HuH-7 (cell line): ENCODE measurements around the gene SLC26A1.
A peak's percentile ranks its signal among the peaks of the same experiment; 100 is the strongest.

Source experiments
- DNase-seq: peaks from one replicate; pipeline ENCODE4 v3.0.0; 2011; ENCODE audit warnings: low spot score

SLC26A1 gene

DNA sequence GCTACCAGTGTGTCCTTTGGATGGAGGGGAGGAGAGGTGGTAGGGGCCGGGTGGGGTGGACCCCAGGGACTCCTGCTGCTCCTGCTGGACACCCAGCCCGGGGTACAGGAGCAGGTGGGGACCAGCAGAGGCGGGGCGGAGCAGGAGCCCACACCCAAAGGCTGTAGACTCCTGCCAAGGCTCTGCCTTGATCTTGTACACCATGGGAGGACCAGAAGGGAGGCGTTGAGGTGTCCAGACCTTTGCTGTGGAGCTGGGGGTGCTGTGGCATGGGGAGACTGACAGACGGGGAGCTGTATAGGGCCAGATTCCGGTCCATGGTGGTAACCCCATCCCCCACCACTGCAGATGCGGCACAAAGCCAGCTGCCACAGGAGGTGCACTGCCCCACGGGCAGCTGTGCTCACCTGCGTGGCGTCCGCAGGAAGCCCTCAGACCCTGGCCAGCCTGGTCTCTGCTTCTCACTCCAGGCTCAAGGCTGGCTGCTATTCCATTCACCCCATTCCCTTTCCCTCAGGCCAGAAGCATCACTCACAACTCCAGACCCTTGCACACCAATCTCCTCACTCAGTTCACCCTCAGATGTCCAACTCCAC is 5.0 kb upstream of the SLC26A1 start:
- no peak for DNase-seq

DNA sequence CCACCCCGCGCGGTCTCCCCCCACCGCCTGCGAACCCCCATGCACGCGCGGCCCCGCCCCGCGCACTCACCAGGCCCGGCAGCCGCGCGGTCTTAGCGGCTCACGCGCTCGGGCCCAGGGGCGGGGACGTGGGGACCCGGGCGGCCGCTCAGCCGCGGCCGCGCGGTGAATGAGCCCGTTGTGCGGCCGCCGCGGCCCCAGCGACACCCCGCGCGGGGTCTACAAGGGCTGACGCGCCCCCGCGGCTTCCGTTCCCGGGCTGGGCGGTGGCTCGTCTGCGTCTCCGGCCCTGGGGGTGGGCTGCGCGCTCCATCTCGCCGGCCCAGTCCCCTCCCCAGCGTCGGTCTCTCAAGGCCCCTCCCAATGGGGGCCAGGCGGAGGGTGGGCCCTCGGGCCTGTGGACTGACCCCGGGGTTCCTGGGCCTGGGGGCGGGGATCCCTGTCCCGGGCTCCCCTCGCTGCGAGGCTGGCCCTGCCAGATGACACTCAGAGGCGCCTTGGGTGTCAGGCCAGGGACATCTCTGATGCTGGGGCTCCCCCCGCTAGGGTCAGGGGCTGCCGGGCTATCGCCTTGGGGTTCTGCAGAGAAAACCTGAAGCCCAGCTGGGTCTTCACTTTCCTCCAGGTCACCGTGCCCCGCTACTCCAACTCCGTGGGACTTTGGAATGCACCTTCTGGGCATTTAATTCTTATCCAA is 4.3 kb upstream of the SLC26A1 start:
- DNase-seq, result no peak

DNA sequence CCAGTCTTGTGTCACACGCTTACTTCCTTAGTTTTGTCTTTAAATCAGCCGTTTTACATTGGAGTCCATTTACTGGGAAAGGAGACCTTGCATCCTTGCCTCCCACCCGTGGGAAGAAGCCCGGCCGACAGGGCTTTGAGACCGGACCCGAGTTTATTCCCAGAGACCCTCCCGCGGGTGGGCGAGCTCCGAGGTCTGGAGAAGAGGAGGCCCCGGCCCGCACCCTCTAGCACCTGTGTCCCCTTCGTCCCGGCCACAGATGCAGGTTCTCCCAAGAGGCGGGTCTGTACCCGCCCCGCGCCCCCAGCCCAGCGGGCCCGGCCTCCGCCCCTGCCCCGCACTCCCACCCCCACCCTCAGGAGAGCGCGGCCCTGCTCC is 3.8 kb upstream of the SLC26A1 start:
- DNase-seq, result no peak

DNA sequence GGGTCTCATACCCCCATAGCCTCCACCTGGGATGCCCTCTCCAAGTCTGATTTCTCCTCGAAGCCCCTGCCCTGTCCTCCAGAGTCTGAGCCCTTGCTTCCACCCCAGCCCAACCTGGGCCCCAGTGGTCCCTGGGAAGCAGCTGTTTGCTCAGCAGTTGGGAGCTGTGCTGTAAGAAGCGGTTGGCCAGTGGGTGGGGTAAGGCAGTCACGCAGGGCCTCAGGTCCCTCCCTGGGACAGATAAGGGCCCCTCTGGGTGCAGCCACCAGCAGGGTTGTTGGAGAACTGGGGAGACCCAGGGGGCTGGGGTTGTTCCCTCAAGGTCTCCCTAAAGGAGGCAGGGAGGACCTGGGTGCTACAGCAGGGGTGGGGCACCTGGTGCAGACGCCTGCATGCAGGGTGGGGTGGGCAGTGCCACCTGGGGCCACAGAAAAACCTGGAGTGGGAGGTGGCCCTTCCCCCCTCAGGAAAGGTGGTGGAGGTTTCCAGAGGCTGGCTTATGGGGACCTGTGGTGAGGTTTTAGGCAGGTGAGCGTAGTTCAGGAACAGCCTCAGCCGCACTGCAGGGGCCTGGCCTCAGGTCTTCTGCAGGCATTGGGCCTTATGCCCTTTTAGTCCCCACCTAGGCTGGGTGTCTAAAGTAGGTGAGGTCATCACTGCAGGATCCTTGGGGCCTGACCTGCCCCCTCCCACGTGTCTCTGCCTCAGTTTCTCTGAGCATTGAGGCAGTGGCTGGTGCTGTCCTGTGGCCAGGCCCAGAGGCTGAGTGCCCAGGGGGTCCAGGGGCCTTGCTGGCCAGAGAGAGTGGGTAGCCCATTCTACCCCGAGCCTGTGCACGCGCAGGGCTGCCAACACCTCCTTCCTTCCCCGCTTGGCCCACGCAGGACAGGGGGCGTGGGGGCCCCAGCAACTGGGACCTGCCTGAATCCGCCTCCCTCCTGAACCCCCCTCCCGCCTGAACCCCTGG is 3.1 kb upstream of the SLC26A1 start:
- no peak for DNase-seq

DNA sequence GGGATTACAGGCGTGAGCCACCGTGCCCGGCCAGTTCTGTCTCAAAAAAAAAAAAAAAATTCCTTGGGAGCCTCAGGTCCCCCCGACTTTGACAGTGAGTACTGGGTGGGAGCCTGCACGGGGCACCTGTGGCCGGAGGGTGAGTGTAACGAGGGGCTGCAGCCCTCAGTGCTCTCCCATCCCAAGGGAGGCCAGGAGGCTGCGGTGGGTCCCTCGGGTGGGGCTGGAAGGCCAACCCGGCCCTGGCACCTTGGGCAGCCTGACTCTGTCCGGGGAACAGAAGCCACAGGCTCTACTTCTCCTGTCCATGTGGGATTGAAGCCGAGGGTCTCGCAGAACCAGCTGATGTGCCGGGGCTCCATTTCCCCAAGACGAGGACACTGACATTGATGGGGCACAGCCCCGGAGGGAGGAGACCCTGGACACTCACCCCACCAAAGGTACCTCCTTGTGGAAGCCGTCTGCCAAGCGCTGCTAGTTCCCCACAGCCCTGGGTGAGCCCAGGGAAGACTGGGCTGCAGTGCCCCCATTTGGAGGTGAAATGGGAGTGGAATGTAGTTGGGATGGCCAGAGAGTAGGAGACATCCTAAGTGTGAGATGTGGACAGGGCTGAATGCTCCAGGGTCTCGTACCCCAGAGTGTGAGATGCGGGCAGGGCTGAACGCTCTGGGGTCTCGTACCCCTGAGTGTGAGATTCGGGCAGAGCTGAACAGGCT is 2.3 kb upstream of the SLC26A1 start:
- no peak for DNase-seq

DNA sequence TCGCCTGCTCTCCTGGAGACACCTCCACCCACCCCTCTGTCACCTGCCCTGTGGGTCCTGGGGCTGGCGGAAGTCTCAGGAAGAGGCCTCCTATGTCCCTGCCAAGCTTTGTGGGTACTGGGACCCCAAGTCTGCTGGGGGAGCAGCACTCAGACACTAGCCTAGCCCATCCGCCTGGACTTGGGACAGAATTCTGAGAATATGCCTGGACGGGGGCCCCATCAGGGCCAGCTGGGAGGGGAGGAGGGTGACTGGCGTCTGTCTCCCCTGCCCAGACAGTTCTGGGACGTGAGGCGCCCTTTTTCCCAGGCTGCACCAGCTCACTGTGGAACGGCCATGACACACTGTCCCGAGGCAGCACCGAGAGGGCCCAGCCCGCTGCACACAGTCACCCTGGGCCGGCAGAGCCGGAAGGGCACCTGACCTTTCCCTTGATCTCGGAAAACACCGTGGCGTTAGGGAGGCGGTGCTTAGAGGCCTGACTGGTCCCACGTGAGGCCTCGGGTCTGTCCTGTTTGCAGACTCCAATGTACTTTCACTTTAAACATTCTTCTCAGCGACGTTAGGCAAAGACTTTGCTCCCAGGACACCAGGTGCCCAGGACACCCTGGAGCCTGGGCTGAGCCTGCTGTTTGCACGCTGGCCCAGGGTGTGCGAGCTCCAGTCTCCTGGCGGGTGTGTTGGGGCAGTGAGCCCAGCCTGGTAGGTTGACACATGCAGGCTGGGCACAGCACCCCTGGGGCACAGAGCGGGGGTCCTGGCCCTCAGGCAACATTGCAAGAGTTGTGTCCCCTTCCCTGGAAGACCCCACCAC is 700 bp downstream of the SLC26A1 start:
- peak; percentile 95 for DNase-seq

DNA sequence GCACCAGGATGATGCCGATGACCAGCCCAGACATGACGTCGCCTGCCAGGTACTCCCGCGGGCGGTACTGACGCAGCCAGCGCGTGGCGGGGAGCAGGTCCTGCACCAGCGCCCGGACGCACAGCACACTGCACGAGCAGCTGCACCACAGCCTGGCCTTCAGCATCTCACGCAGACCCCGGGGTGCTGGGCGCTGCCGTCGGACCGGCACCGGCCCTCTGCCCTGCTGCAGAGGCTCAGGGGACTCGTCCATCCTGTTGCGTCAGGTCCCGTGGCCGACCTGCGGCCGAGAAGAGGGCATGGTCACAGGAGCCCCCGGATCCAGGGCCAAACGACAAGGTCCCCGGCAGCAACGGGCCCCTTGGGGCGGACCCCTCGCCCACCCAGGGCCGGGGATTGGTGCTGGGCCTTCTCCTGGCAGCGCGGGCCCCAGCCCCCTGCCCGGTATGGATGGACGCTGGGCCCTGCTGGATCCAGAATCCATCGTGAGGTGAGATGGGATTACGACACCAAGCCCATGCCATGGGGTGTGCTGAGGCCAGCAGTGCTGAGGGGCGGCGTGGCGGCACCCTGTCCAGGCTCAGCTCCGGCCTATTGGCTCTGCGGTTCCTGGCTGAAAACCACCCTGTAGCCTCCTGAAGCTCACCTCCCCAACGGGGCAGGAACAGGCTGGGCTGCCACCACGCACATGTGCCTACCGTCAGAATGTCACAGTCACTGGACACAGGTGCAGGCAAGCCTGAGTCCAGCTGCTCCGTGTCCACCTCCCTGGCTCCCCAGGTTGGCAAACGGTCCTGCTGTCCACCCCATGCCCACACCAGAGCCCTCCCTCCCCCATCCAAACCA is 1.5 kb downstream of the SLC26A1 start:
- no peak for DNase-seq

DNA sequence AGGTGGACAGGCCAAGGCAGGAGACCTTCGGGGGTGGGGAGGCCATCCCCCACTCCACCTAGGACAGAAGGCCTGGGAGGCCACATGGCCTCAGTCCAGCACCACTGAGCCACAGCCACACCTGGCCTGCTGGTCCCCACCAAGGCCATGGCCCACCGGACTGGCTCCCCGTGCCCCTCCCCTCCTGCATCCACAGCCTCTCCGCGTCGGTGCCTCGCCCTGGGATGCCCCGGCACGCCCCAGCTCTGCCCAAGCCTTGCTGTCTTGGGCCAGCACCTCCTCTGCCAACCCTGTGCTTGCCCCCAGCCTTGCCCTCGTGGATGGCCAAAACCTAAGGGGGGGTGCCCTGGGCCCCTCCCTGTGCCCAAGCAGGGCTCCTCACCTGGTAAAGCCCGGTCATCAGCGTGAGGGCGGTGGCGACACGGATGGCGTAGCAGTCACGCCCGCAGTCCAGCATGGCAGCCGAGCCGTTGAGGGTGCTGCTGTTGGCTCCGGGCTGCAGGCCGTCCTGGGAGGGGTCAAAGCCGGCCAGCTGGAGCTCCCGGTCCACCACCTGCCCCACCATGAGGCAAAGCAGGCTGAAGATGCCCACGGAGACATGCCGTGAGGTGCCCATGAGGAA is 2.3 kb downstream of the SLC26A1 start:
- DNase-seq, result no peak

DNA sequence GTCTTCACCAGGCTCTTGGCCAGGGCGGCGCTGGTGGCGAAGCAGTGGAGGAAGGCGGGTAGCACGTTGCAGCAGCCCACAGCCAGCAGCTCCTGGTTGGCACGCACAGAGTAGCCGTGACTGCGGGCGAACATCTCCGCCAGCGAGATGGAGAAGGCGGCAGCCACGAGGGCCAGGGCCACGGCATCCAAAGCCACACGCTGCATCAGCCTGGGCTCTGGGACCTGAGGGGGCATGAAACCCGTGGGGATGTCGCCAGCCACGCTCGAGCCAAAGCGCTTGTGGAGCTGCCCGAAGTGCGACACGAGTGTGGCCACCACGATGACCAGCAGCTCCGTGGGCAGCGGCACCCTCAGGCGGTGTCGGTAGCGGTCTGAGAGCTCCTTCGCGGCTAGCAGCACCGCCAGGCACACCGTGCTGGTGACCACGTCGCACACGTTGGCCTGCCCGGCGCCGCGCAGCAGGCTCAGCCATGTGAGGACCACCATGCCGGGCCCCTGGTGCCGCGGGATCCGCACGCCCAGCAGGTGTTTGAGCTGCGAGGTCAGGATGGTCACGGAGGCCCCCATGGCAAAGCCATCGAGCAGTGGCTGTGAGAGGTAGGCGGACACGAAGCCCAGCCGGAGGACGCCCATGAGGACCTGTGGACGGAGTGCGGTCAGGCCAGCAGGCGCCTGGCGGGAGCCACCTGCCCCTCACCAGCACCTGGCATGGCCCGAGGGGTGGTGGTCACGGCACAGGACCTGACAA is 3.3 kb downstream of the SLC26A1 start:
- no peak for DNase-seq

DNA sequence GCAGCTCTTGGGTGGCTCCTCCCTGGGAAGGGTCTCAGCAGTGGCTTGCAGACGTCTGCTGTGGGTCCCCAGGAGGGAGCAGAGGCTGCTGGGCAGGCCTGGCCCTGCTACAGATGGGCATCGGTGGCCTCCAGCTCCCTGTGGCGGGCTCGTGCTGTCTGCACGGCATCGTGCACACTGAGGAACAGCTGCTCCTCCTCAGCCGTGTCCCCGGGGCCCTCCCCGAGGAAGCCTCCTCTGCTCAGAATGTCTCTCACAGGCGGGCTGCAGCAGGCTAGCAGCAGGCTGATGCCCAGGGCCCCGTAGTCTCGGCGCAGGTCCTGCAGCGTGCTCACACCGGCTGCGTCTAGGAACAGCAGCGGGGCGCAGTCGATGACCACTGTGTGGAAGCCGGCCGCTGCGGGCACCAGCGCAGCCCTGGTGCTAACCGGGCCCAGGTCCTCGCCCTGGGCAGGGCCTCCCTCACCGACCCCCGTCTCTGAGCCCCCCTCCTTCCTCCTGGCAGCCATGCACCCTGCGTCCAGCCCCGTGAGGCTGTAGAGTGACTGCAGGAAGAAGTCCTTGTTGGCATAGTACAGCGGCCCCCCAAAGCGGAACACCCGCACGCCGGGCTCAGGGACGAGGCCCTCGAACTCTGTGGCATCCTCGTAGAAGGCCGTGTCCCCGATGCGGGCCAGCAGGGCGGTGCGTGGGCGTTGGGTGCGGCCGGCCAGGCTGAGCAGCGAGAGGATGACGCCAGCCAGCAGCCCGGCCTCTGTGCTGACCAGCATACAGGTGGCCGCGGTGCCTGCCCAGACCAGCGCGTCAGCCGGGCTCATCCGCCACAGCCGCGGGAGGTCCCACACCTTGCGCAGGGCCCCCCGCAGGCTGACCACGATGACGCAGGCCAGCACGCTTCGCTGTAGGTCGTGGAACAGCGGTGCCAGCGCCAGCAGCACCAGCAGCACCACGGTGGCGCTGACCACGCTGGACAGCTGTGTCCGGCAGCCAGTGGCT is 4.2 kb downstream of the SLC26A1 start:
- no peak for DNase-seq

DNA sequence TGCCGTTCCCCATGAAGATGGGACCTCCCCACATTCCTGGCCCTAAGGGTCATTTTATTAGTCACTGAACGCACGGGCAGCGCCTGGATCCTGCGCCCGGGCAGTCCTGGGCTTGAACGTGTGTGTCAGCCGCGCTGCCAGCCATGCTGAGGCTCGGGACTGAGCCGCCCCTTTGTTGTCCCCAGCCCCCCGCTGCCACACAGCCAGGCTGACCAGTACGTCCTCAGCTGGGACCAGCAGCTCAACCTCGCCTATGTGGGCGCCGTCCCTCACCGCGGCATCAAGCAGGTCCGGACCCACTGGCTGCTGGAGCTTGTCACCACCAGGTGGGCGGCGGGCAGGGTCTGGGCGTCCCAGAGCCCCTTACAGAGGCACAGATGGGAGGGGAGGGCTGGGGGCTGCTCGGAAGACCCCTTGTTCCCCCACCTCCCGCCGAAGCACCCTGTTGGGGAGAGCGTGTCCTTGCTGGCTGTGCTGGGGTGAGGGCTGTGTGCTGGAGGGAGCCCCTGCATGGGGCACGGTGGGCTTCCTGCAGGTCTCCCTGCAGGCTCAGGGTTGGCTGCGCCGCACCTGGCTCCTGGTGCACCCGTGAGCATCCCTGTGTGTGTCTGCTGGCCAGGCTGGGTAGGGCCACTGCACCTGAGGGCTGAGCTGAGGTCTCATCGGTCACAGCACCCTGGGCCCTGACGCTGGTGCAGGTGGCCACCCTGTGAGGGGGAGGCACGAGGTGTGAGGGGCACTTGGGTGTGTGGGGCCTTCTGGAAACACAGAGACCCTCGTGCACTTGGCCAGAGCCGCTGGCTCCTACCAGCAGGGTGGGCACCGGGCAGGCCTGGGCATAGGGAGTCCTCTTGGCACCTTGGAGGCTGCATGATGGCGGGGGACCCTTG is 5.3 kb downstream of the SLC26A1 start:
- no peak for DNase-seq

DNA sequence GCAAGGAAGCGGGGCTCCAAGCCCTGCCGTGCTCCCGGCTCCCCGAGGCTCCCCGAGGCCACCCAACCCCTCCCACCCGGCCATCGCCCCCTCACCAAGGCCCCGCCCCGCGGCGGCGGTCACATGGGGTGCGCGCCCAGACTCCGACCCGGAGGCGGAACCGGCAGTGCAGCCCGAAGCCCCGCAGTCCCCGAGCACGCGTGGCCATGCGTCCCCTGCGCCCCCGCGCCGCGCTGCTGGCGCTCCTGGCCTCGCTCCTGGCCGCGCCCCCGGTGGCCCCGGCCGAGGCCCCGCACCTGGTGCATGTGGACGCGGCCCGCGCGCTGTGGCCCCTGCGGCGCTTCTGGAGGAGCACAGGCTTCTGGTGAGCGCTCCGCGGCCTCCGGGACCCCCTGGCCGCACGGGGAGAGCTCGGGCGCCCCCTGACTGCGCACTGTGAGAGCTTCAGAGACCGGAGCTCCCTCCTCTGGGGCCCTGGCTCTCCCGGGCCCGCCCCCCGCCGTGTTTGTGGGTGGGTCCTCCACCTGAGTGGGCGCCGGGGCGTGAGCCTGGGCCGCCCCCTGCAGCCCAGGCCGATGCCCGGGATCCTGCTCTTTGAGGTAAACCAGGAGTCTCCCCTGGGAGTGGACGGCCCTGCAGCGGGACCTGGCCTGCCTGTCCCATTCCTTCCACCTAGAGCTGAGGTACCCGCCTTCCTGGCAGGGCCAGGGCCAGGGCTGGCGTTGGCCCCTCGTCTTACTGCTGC is 6.2 kb downstream of the SLC26A1 start, which contains the start of gene IDUA:
Gene IDUA (plus strand): TSS at position 166 of the 745 bp plus-strand sequence. CDS start 41 bp downstream, at position 207.
- DNase-seq, result peak; percentile 90

DNA sequence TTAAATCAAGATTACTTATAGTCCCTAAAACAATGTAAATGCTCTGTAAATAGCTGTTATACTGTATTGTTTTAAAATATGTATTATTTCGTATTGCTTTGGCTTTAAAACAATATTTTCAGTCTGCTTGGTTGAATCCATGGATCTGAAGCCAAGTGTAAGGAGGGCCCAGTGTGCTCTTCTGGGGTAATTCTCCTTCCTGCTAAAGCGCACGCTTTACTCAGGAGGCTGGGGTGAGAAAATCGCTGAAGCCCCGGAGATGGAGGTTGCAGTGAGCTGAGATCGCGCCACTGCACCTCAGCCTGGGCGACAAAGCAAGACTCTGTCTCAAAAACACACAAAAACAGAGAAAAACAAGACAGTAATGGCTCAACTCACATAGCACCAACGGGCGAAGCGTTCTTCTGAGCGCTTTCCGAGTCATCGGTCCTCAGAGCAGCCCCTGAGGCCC is 6.8 kb downstream of the SLC26A1 start:
- no peak for DNase-seq

DNA sequence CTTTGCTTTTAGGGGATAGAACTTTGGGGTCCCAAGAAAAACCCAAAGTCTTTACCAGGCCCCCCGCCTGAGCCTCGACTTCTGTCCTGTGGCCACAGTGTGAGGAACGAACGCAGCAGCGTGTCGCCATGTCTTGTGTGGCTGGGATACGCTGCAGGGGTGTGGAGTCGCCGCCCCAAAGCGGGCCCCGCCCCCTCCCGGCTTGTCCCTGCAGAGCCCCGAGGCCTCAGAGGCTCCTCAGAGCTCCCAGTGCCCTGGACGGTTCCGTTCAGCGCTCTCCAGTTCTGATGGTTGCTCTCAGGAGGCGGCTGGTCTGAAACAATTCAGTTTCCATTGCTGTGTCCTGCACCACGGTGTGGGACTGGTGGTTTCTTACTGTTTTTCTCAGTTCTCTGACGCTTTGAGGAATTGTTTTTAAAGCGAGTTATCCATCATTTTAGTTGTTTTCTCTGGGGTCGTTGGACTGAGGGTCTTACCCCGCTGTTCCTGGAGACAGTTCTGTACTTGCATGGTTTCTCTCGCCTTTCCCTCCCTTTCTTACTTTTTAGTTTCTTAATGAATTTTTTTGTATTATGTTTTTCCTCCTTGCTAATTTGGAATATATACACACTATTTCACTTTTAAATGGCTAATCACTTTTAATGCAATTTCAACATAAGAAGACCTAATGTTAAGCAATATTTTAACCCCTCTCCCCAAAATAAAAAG is 7.9 kb downstream of the SLC26A1 start:
- peak; percentile 93 for DNase-seq

DNA sequence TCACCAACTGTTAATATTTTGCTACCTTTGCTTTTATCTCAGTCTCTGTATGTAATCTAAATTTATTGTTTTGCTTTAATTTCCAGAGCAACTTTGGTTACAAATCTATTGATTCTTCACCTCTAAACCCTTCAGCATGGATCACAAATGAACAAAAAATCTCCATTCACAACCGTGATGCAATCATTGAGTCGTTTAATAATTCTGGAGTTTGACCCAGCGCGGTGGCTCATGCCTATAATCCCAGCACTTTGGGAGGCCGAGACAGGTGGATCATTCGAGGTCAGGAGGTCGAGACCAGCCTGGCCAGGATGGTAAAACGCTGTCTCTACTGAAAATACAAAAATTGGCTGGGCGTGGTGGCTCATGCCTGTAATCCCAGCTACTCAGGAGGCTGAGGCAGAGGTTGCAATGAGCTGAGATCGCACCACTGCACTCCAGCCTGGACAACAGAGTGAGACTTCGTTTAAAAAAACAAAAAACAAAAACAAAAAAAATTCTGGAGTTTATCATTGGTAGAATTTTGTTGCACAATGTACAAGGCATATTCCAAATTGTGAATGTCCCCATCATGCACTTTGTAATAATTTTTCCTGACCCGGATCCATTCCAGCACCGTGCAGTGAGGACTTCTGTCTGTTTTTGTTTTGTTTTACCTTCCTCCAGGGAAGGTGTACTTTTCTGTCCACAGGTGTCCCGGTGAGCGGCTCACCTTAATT is 8.7 kb downstream of the SLC26A1 start:
- no peak for DNase-seq
